ENCODE results near the gene RPRML. TPM values are rescaled to one million over a fixed set of nuclear protein-coding genes. Genes with fewer than 3 reads are reported as not detected.

The RPRML gene
- total and polyA plus RNA-seq, 2 donors (not counting 1 experiment from before 2014, with no cell fraction given): not detected

- H3K4me3 ChIP-seq (replicated peaks in 1 of 4; ENCODE audit: control extremely low read depth in 1 of 4, insufficient read depth in 1 of 4, low read depth in 3 of 4, low read length in 4 of 4): no peak overlapping the region
- H4K20me1 ChIP-seq (ENCODE audit: control insufficient read depth, extremely low read depth, insufficient read depth, low read length): no peaks in the 10 kb centered on the region
- H3K4me1 ChIP-seq (ENCODE audit: control insufficient read depth, extremely low read depth, insufficient read depth, low read length): no peaks in the 10 kb centered on the region
- DNase-seq (ENCODE audit: low read depth in 2 of 2): no peak
- no peak for TF ChIP-seq CTCF (conservative IDR thresholded peaks at IDR 0.05 in 1 of 2, IDR thresholded peaks at IDR 0.05 in 1 of 2; ENCODE audit: low read depth in 1 of 2, low read length in 2 of 2)
- no peak for TF ChIP-seq EZH2 (IDR thresholded peaks at IDR 0.05; ENCODE audit: low read length, missing control alignments)
- no peaks in the 10 kb centered on the region for H3K79me2 ChIP-seq (ENCODE audit: control insufficient read depth, insufficient read depth, low read length)
- H3K9me3 ChIP-seq (ENCODE audit: control insufficient read depth, insufficient read depth, low read depth, low read length): no peaks in the 10 kb centered on the region
- no peak overlapping the region for H2AFZ ChIP-seq (ENCODE audit: low read length)
- no peaks in the 10 kb centered on the region for H3K36me3 ChIP-seq (ENCODE audit: control insufficient read depth, insufficient read depth, low read length)
- H3K9ac ChIP-seq (ENCODE audit: insufficient read depth, low read length): no peak overlapping the region
- H3K27me3 ChIP-seq (ENCODE audit: control insufficient read depth, insufficient read depth, low read length): peaks cover 19% of the 10 kb centered on the region
- no peak overlapping the region for H3K27ac ChIP-seq (ENCODE audit: insufficient read depth, low read length)
- no peak overlapping the region for H3K4me2 ChIP-seq (ENCODE audit: extremely low read depth, insufficient read depth, low read length)
Observed at GRCh38 chr17:46984892-46985291, 5.8 kb upstream of the RPRML start.

- peaks cover 25% of the 10 kb centered on the region for H3K27me3 ChIP-seq (ENCODE audit: control insufficient read depth, insufficient read depth, low read length)
- no peaks in the 10 kb centered on the region for H3K9me3 ChIP-seq (ENCODE audit: control insufficient read depth, insufficient read depth, low read depth, low read length)
- no peak overlapping the region for H3K4me3 ChIP-seq (replicated peaks in 1 of 4; ENCODE audit: control extremely low read depth in 1 of 4, insufficient read depth in 1 of 4, low read depth in 3 of 4, low read length in 4 of 4)
- no peaks in the 10 kb centered on the region for H3K79me2 ChIP-seq (ENCODE audit: control insufficient read depth, insufficient read depth, low read length)
- no peak overlapping the region for H3K9ac ChIP-seq (ENCODE audit: insufficient read depth, low read length)
- H3K36me3 ChIP-seq (ENCODE audit: control insufficient read depth, insufficient read depth, low read length): no peaks in the 10 kb centered on the region
- H3K4me2 ChIP-seq (ENCODE audit: extremely low read depth, insufficient read depth, low read length): no peak overlapping the region
- no peak for TF ChIP-seq CTCF (conservative IDR thresholded peaks at IDR 0.05 in 1 of 2, IDR thresholded peaks at IDR 0.05 in 1 of 2; ENCODE audit: low read depth in 1 of 2, low read length in 2 of 2)
- TF ChIP-seq EZH2 (IDR thresholded peaks at IDR 0.05; ENCODE audit: low read length, missing control alignments): no peak
- no peak overlapping the region for H3K27ac ChIP-seq (ENCODE audit: insufficient read depth, low read length)
- DNase-seq (ENCODE audit: low read depth in 2 of 2): no peak
- no peak overlapping the region for H2AFZ ChIP-seq (ENCODE audit: low read length)
- H4K20me1 ChIP-seq (ENCODE audit: control insufficient read depth, extremely low read depth, insufficient read depth, low read length): no peaks in the 10 kb centered on the region
- no peaks in the 10 kb centered on the region for H3K4me1 ChIP-seq (ENCODE audit: control insufficient read depth, extremely low read depth, insufficient read depth, low read length)
Observed at GRCh38 chr17:46984341-46984740, 5.3 kb upstream of the RPRML start.

DNA sequence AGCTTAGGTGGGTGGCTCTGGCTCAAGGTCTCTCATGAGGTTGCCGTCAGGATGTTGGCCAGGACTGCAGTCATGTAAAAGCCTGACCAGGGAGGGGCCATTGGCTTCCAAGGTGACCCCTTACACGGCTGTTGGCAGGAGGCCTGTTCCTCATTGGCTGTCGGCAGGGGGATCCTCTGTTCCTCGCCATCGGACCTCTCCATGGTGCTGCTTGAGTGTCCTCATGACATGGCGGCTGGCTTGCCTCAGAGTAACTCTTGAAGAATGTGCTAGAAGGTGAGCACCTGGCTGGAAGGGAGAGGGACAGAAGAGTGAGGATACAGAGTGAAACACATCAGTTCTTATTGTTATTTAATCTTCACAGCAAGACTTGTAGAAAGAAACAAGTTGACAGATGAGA is 4.7 kb upstream of the RPRML start:
- TF ChIP-seq CTCF (conservative IDR thresholded peaks at IDR 0.05 in 1 of 2, IDR thresholded peaks at IDR 0.05 in 1 of 2; ENCODE audit: low read depth in 1 of 2, low read length in 2 of 2) (no peak), EZH2 (IDR thresholded peaks at IDR 0.05; ENCODE audit: low read length, missing control alignments) (no peak)

More for the DNA sequence above, 4.7 kb upstream of the RPRML start:
- Histone ChIP-seq H3K9me3 (ENCODE audit: control insufficient read depth, insufficient read depth, low read depth, low read length) (no peaks in the 10 kb centered on the region), H3K36me3 (ENCODE audit: control insufficient read depth, insufficient read depth, low read length) (no peaks in the 10 kb centered on the region), H3K27me3 (ENCODE audit: control insufficient read depth, insufficient read depth, low read length) (peaks cover 30% of the 10 kb centered on the region), H3K79me2 (ENCODE audit: control insufficient read depth, insufficient read depth, low read length) (no peaks in the 10 kb centered on the region), H3K4me1 (ENCODE audit: control insufficient read depth, extremely low read depth, insufficient read depth, low read length) (no peaks in the 10 kb centered on the region), H3K27ac (ENCODE audit: insufficient read depth, low read length) (no peak overlapping the region), H3K4me2 (ENCODE audit: extremely low read depth, insufficient read depth, low read length) (no peak overlapping the region), H3K9ac (ENCODE audit: insufficient read depth, low read length) (no peak overlapping the region), H2AFZ (ENCODE audit: low read length) (no peak overlapping the region), H4K20me1 (ENCODE audit: control insufficient read depth, extremely low read depth, insufficient read depth, low read length) (no peaks in the 10 kb centered on the region), H3K4me3 (replicated peaks in 1 of 4; ENCODE audit: control extremely low read depth in 1 of 4, insufficient read depth in 1 of 4, low read depth in 3 of 4, low read length in 4 of 4) (no peak overlapping the region)
- DNase-seq (ENCODE audit: low read depth in 2 of 2): no peak
